ENCODE results near the gene ZNF678.

DNA sequence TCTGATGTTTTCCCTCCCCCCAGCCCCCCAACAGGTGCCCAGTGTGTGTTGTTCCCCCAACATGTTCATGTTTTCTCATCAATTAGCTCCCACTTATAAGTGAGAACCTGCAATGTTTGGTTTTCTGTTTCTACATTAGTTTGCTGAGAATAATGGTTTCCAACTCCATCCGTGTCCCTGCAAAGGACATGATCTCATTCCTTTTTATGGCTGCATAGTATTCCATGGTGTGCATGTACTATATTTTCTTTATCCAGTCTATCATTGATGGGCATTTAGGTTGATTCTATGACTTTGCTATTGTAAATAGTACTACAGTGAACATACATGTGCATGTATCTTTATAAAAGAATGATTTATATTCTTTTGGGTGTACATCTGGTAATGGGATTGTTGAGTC is 24.6 kb downstream of the ZNF678 start:
- TF ChIP-seq, protein P1, sequence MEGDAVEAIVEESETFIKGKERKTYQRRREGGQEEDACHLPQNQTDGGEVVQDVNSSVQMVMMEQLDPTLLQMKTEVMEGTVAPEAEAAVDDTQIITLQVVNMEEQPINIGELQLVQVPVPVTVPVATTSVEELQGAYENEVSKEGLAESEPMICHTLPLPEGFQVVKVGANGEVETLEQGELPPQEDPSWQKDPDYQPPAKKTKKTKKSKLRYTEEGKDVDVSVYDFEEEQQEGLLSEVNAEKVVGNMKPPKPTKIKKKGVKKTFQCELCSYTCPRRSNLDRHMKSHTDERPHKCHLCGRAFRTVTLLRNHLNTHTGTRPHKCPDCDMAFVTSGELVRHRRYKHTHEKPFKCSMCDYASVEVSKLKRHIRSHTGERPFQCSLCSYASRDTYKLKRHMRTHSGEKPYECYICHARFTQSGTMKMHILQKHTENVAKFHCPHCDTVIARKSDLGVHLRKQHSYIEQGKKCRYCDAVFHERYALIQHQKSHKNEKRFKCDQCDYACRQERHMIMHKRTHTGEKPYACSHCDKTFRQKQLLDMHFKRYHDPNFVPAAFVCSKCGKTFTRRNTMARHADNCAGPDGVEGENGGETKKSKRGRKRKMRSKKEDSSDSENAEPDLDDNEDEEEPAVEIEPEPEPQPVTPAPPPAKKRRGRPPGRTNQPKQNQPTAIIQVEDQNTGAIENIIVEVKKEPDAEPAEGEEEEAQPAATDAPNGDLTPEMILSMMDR (IDR thresholded peaks at IDR 0.05): no peak
- TF ChIP-seq POLR2A (IDR thresholded peaks at IDR 0.05): no peak

Data from heart left ventricle (tissue), 13 donors.